H9 (cell line): Measurements from ENCODE around the gene C2orf72. TPM values are rescaled to one million over a fixed set of nuclear protein-coding genes. Genes with fewer than 3 reads are reported as not detected.

Source experiments
- DNase-seq: peaks from one replicate; pipeline ENCODE4 v3.0.0-alpha.2; 2017
- H2AFZ ChIP-seq: one replicate; pipeline ENCODE4 v1.6.1; 2013; ENCODE audit warnings: mild to moderate bottlenecking, low read length, control low read depth, moderate library complexity
- H2AK5ac ChIP-seq: 2 replicates; pipeline ENCODE4 v1.6.1; 2013; ENCODE audit warnings: low read length, control low read depth, mixed read lengths; ENCODE audit not compliant: insufficient read length
- H2BK120ac ChIP-seq: one replicate; pipeline ENCODE4 v1.6.1; 2013; ENCODE audit warnings: low read depth, mild to moderate bottlenecking, low read length, control low read depth, inconsistent platforms; ENCODE audit not compliant: poor library complexity, severe bottlenecking
- H2BK12ac ChIP-seq: 2 replicates; pipeline ENCODE4 v1.6.1; 2013; ENCODE audit warnings: low read length, control low read depth, mixed read lengths, low read depth; ENCODE audit not compliant: insufficient read length
- H2BK15ac ChIP-seq: 2 replicates; pipeline ENCODE4 v1.6.1; 2013; ENCODE audit warnings: low read depth, low read length, control low read depth
- H2BK20ac ChIP-seq: one replicate; pipeline ENCODE4 v1.6.1; 2013; ENCODE audit warnings: low read depth, mild to moderate bottlenecking, low read length, control low read depth, inconsistent platforms; ENCODE audit not compliant: poor library complexity, severe bottlenecking
- H2BK5ac ChIP-seq: 2 replicates; pipeline ENCODE4 v1.6.1; 2013; ENCODE audit warnings: low read length, control low read depth, mixed read lengths; ENCODE audit not compliant: insufficient read length
- H3K14ac ChIP-seq: 2 replicates; pipeline ENCODE4 v1.6.1; 2013; ENCODE audit warnings: low read length, control low read depth; ENCODE audit not compliant: insufficient read depth
- H3K18ac ChIP-seq: 2 replicates; pipeline ENCODE4 v1.6.1; 2013; ENCODE audit warnings: low read depth, mild to moderate bottlenecking, mixed read lengths, low read length, control low read depth; ENCODE audit not compliant: insufficient read length
- H3K23ac ChIP-seq: 2 replicates; pipeline ENCODE4 v1.6.1; 2013; ENCODE audit warnings: low read length, control low read depth, mixed read lengths, low read depth; ENCODE audit not compliant: insufficient read length
- H3K23me2 ChIP-seq: 2 replicates; pipeline ENCODE4 v1.6.1; 2013; ENCODE audit warnings: low read depth, mild to moderate bottlenecking, mixed read lengths, low read length, control low read depth; ENCODE audit not compliant: insufficient read length, poor library complexity, severe bottlenecking
- H3K27ac ChIP-seq: 2 replicates; pipeline ENCODE4 v1.5.1; 2013; ENCODE audit warnings: low read length, control low read depth, mixed read lengths, low read depth; ENCODE audit not compliant: insufficient read length
- H3K27me3 ChIP-seq: 2 replicates; pipeline ENCODE4 v1.6.1; 2013; ENCODE audit warnings: low read length, control low read depth, inconsistent platforms; ENCODE audit not compliant: insufficient read depth
- H3K4ac ChIP-seq: 2 replicates; pipeline ENCODE4 v1.6.1; 2013; ENCODE audit warnings: low read depth, mild to moderate bottlenecking, control low read depth, inconsistent platforms, low read length, moderate library complexity
- H3K4me1 ChIP-seq: 2 replicates; pipeline ENCODE4 v1.6.1; 2013; ENCODE audit warnings: low read length, control low read depth, inconsistent platforms; ENCODE audit not compliant: insufficient read depth
- H3K4me2 ChIP-seq: 2 replicates; pipeline ENCODE4 v1.6.1; 2013; ENCODE audit warnings: low read length, control low read depth, mixed read lengths; ENCODE audit not compliant: insufficient read length, insufficient read depth
- H3K56ac ChIP-seq: 2 replicates; pipeline ENCODE4 v1.6.1; 2013; ENCODE audit warnings: low read depth, mild to moderate bottlenecking, mixed read lengths, low read length, control low read depth; ENCODE audit not compliant: insufficient read length
- H3K79me1 ChIP-seq: 2 replicates; pipeline ENCODE4 v1.6.1; 2013; ENCODE audit warnings: low read depth, mild to moderate bottlenecking, moderate library complexity, low read length, control low read depth, inconsistent platforms; ENCODE audit not compliant: insufficient read depth, poor library complexity, severe bottlenecking
- H3K79me2 ChIP-seq: 2 replicates; pipeline ENCODE4 v1.6.1; 2013; ENCODE audit warnings: low read length, control low read depth, inconsistent platforms; ENCODE audit not compliant: insufficient read depth
- H3K9ac ChIP-seq: 2 replicates; pipeline ENCODE4 v1.6.1; 2013; ENCODE audit warnings: low read length, control low read depth, mixed read lengths; ENCODE audit not compliant: insufficient read length; ENCODE audit errors: extremely low read depth
- H3K9me3 ChIP-seq: one replicate; pipeline ENCODE4 v1.6.1; 2013; ENCODE audit warnings: low read depth, low read length, inconsistent platforms; ENCODE audit not compliant: control insufficient read depth
- H3T11ph ChIP-seq: one replicate; pipeline ENCODE4 v1.6.1; 2013; ENCODE audit warnings: mild to moderate bottlenecking, low read length, control low read depth, inconsistent platforms
- H4K20me1 ChIP-seq: one replicate; pipeline ENCODE4 v1.6.1; 2013; ENCODE audit not compliant: control insufficient read depth, insufficient read length, insufficient read depth
- H4K5ac ChIP-seq: 2 replicates; pipeline ENCODE4 v1.6.1; 2013; ENCODE audit warnings: low read depth, mild to moderate bottlenecking, mixed read lengths, low read length, control low read depth; ENCODE audit not compliant: insufficient read length
- H4K8ac ChIP-seq: replicated peaks from 2 replicates; pipeline ENCODE4 v1.6.1; 2013; ENCODE audit warnings: low read length, control low read depth, mixed read lengths, low read depth; ENCODE audit not compliant: insufficient read length
- H4K91ac ChIP-seq: 2 replicates; pipeline ENCODE4 v1.6.1; 2013; ENCODE audit warnings: low read depth, mild to moderate bottlenecking, moderate library complexity, mixed read lengths, low read length, control low read depth; ENCODE audit not compliant: insufficient read length
- H3K27ac Mint-ChIP-seq, 3 experiments: 2 replicates in 2 of 3; 3 replicates in 1 of 3; pipeline ENCODE4 v1.8.0; 2020 to 2021; ENCODE audit warnings: mixed read lengths in 3 of 3, mild to moderate bottlenecking in 1 of 3, moderate library complexity in 1 of 3
- H3K27me3 Mint-ChIP-seq: 2 replicates; pipeline ENCODE4 v1.8.0; 2021; ENCODE audit warnings: low read depth, mild to moderate bottlenecking, moderate library complexity, mixed read lengths
- H3K36me3 Mint-ChIP-seq, 3 experiments: 2 replicates in 2 of 3; 3 replicates in 1 of 3; pipeline ENCODE4 v1.8.0; 2020 to 2021; ENCODE audit warnings: low read depth in 3 of 3, mixed read lengths in 3 of 3; ENCODE audit not compliant: insufficient read depth in 1 of 3
- H3K4me1 Mint-ChIP-seq, 2 experiments: 2 replicates each; pipeline ENCODE4 v1.8.0; 2020; ENCODE audit warnings: mixed read lengths in 2 of 2
- H3K4me3 Mint-ChIP-seq, 2 experiments: 2 replicates in 1 of 2; 3 replicates in 1 of 2; pipeline ENCODE4 v1.8.0; 2020 to 2021; ENCODE audit warnings: mild to moderate bottlenecking in 2 of 2, mixed read lengths in 2 of 2, moderate library complexity in 1 of 2
- H3K9me3 Mint-ChIP-seq, 2 experiments: 2 replicates in 1 of 2; 3 replicates in 1 of 2; pipeline ENCODE4 v1.8.0; 2020; ENCODE audit warnings: mild to moderate bottlenecking in 2 of 2, mixed read lengths in 2 of 2, moderate library complexity in 1 of 2
- WGBS: extraction: QIAGEN DNeasy Blood & Tissue Kit; methylation state at CpG from one replicate; pipeline ENCODE4 v1.1.7; 2013; ENCODE audit warnings: missing lambda C conversion rate, low lambda C conversion rate, mixed read lengths; ENCODE audit not compliant: insufficient read length; ENCODE audit errors: extremely low coverage; 5-methylcytosine and 5-hydroxymethylcytosine counted together
- total RNA-seq: library from RNA; stranded (reverse); gene quantifications from 2 replicates; pipeline ENCODE4 v1.2.1, GENCODE V29; 2021
- TF ChIP-seq, protein P1 (sequence below): fragments of 200-600 bp; sonication (generic); conservative IDR thresholded peaks from 3 replicates; pipeline ENCODE4 v1.8.0; 2021; ENCODE audit warnings: antibody characterized with exemption, mild to moderate bottlenecking

Gene C2orf72
- total RNA-seq, 1 experiment from 2014 or later = 1.0 TPM

- no peak overlapping the region for H3K9ac ChIP-seq
- H3K4me2 ChIP-seq = no peak overlapping the region
- H3K27ac Mint-ChIP-seq = no peak overlapping the region
- H3K79me2 ChIP-seq = peaks cover 19% of the 10 kb centered on the region; the same call in 1 of the 2 replicates
- H2BK20ac ChIP-seq = no peak overlapping the region
- peaks cover 5% of the 10 kb centered on the region for H3K79me1 ChIP-seq
- no CpG with 5 or more reads among the region's 1 CpG for WGBS
- H4K91ac ChIP-seq = no peak overlapping the region
- H4K5ac ChIP-seq = no peak overlapping the region
- TF ChIP-seq, protein P1, sequence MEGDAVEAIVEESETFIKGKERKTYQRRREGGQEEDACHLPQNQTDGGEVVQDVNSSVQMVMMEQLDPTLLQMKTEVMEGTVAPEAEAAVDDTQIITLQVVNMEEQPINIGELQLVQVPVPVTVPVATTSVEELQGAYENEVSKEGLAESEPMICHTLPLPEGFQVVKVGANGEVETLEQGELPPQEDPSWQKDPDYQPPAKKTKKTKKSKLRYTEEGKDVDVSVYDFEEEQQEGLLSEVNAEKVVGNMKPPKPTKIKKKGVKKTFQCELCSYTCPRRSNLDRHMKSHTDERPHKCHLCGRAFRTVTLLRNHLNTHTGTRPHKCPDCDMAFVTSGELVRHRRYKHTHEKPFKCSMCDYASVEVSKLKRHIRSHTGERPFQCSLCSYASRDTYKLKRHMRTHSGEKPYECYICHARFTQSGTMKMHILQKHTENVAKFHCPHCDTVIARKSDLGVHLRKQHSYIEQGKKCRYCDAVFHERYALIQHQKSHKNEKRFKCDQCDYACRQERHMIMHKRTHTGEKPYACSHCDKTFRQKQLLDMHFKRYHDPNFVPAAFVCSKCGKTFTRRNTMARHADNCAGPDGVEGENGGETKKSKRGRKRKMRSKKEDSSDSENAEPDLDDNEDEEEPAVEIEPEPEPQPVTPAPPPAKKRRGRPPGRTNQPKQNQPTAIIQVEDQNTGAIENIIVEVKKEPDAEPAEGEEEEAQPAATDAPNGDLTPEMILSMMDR = no peak
- H3K27me3 ChIP-seq = no peaks in the 10 kb centered on the region
- H3K4ac ChIP-seq = no peak overlapping the region
- H2BK120ac ChIP-seq = no peak overlapping the region
- H3K23ac ChIP-seq = no peak overlapping the region
- no peaks in the 10 kb centered on the region for H3K9me3 Mint-ChIP-seq
- H3K56ac ChIP-seq = no peak overlapping the region
- no peak overlapping the region for H3K14ac ChIP-seq
- H3K4me1 Mint-ChIP-seq = peaks cover 6 to 8% of the 10 kb centered on the region in 2 experiments
- H3K4me1 ChIP-seq = no peaks in the 10 kb centered on the region; the same call in 1 of the 2 replicates
- H3K4me3 Mint-ChIP-seq = no peak overlapping the region
- H2AK5ac ChIP-seq = no peak overlapping the region
- no peak overlapping the region for H4K8ac ChIP-seq
- H2AFZ ChIP-seq = no peak overlapping the region
- H3K9me3 ChIP-seq = no peaks in the 10 kb centered on the region
- H4K20me1 ChIP-seq = no peaks in the 10 kb centered on the region
- H2BK15ac ChIP-seq = no peak overlapping the region
- H2BK12ac ChIP-seq = no peak overlapping the region
- no peak overlapping the region for H3K27ac ChIP-seq
- H3K27me3 Mint-ChIP-seq = no peaks in the 10 kb centered on the region
- no peak overlapping the region for H3T11ph ChIP-seq
- DNase-seq = no peak
- H3K18ac ChIP-seq = no peak overlapping the region
- H3K36me3 Mint-ChIP-seq = peaks cover 32 to 68% (median 64%) of the 10 kb centered on the region in 3 experiments; a peak in 6 of 7 replicates
- no peaks in the 10 kb centered on the region for H3K23me2 ChIP-seq
- no peak overlapping the region for H2BK5ac ChIP-seq
Measured at GRCh38 chr2:231063347-231063746, 26.0 kb downstream of the C2orf72 start.
